A673 (cell line): ENCODE results near the gene ASL.

Source experiments
- EZH2 ChIP-seq: fragments of 200-600 bp; sonication (generic); IDR thresholded peaks from 2 replicates; pipeline ENCODE4 v1.6.1; 2017; ENCODE audit warnings: borderline replicate concordance, low read depth, mild to moderate bottlenecking, mixed read lengths, antibody characterized with exemption, low read length; ENCODE audit not compliant: poor library complexity, severe bottlenecking
- TF ChIP-seq, protein P1 (sequence below): fragments of 300-800, 200-600 bp; sonication (generic); conservative IDR thresholded peaks from 2 replicates; pipeline ENCODE4 v1.5.1; 2017; ENCODE audit warnings: low read depth, mild to moderate bottlenecking, antibody characterized with exemption, low read length, moderate library complexity, mixed read lengths

DNA sequence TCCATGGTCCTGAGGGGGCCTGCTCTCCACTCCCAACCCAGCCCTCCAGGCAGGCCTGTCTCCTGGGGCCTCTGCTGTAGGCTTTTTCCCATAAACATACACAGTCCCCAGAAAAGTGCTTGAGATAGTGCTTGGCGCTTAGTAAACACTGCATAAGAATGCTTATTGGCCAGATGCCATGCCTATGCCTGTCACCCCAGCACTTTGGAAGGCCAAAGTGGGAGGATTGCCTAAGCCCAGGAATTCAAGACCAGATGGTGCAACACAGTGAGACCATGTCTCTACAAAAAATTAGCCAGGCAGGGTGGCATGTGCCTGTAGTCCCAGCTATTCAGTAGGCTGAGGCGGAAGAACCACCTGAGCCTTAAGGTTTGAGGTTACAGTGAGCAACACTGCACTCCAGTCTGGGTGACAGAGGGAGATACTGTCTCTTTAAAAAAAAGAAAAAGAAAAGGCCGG is 24.6 kb upstream of the ASL start:
- TF ChIP-seq, protein P1, sequence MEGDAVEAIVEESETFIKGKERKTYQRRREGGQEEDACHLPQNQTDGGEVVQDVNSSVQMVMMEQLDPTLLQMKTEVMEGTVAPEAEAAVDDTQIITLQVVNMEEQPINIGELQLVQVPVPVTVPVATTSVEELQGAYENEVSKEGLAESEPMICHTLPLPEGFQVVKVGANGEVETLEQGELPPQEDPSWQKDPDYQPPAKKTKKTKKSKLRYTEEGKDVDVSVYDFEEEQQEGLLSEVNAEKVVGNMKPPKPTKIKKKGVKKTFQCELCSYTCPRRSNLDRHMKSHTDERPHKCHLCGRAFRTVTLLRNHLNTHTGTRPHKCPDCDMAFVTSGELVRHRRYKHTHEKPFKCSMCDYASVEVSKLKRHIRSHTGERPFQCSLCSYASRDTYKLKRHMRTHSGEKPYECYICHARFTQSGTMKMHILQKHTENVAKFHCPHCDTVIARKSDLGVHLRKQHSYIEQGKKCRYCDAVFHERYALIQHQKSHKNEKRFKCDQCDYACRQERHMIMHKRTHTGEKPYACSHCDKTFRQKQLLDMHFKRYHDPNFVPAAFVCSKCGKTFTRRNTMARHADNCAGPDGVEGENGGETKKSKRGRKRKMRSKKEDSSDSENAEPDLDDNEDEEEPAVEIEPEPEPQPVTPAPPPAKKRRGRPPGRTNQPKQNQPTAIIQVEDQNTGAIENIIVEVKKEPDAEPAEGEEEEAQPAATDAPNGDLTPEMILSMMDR, result no peak
- TF ChIP-seq EZH2, result no peak
